OCI-LY1 (cell line): ENCODE results near the gene LIPC.

Experiments used
- H2AFZ ChIP-seq: fragments of 200-600 bp; sonication (generic), shearing (Covaris generic); 2 replicates; pipeline ENCODE4 v1.6.0; 2014; ENCODE audit warnings: antibody characterized with exemption, mild to moderate bottlenecking, low read length
- H3F3A ChIP-seq: fragments of 200-600 bp; sonication (generic), shearing (Covaris generic); 2 replicates; pipeline ENCODE4 v1.6.0; 2014; ENCODE audit warnings: mild to moderate bottlenecking, antibody characterized with exemption, low read length, moderate library complexity; ENCODE audit not compliant: insufficient read depth
- H3K27ac ChIP-seq: fragments of 200-600 bp; sonication (generic); 2 replicates; pipeline ENCODE4 v1.5.1; 2014; ENCODE audit warnings: low read length, mixed run types, mild to moderate bottlenecking, low read depth; ENCODE audit not compliant: poor library complexity, severe bottlenecking
- H3K27me3 ChIP-seq: fragments of 200-600 bp; sonication (generic); 2 replicates; pipeline ENCODE4 v1.6.0; 2014; ENCODE audit warnings: antibody characterized with exemption, mild to moderate bottlenecking, low read length, moderate library complexity; ENCODE audit not compliant: insufficient read depth
- H3K36me3 ChIP-seq: fragments of 200-600 bp; sonication (generic); 2 replicates; pipeline ENCODE4 v1.6.1; 2014; ENCODE audit warnings: mild to moderate bottlenecking, antibody characterized with exemption, low read length, moderate library complexity, mixed read lengths; ENCODE audit not compliant: insufficient read depth
- H3K4me1 ChIP-seq: fragments of 200-600 bp; sonication (generic); 2 replicates; pipeline ENCODE4 v1.5.1; 2014; ENCODE audit warnings: mild to moderate bottlenecking, low read length, moderate library complexity; ENCODE audit not compliant: insufficient read depth, severe bottlenecking
- H3K4me2 ChIP-seq: fragments of 200-600 bp; sonication (generic), shearing (Covaris generic); 2 replicates; pipeline ENCODE4 v1.6.1; 2014; ENCODE audit warnings: low read length
- H3K4me3 ChIP-seq: fragments of 200-600 bp; sonication (generic); 2 replicates; pipeline ENCODE4 v1.5.1; 2014; ENCODE audit warnings: low read length, low read depth, mild to moderate bottlenecking, mixed read lengths; ENCODE audit not compliant: poor library complexity, severe bottlenecking
- H3K79me2 ChIP-seq: fragments of 200-600 bp; shearing (Covaris generic); 2 replicates; pipeline ENCODE4 v1.6.1; 2016; ENCODE audit warnings: mixed run types, low read length, mixed read lengths; ENCODE audit not compliant: insufficient read depth
- H3K9ac ChIP-seq: fragments of 200-600 bp; sonication (generic), shearing (Covaris generic); 2 replicates; pipeline ENCODE4 v1.6.1; 2014; ENCODE audit warnings: mild to moderate bottlenecking, low read length, mixed read lengths
- H3K9me2 ChIP-seq: fragments of 200-600 bp; sonication (generic), shearing (Covaris generic); 2 replicates; pipeline ENCODE4 v1.6.1; 2014; ENCODE audit warnings: low read depth, mild to moderate bottlenecking, low read length, mixed read lengths
- H3K9me3 ChIP-seq: fragments of 200-600 bp; shearing (Covaris generic); 2 replicates; pipeline ENCODE4 v1.6.1; 2014; ENCODE audit warnings: low read length, mixed read lengths
- H4K20me1 ChIP-seq: fragments of 200-600 bp; sonication (generic), shearing (Covaris generic); 2 replicates; pipeline ENCODE4 v1.6.0; 2016; ENCODE audit warnings: mild to moderate bottlenecking, low read length; ENCODE audit not compliant: insufficient read depth
- EZH2 ChIP-seq: fragments of 200-600 bp; sonication (generic), shearing (Covaris generic); IDR thresholded peaks from 2 replicates; pipeline ENCODE4 v1.8.0; 2017; ENCODE audit warnings: borderline replicate concordance, mixed run types, mild to moderate bottlenecking, antibody characterized with exemption, low read length, moderate library complexity, mixed read lengths
- TF ChIP-seq, protein P1 (sequence below): fragments of 200-600 bp; sonication (generic), shearing (Covaris generic); IDR thresholded peaks from 2 replicates; pipeline ENCODE4 v1.5.1; 2017; ENCODE audit warnings: mild to moderate bottlenecking, antibody characterized with exemption, low read length, moderate library complexity, mixed read lengths

Gene LIPC

DNA sequence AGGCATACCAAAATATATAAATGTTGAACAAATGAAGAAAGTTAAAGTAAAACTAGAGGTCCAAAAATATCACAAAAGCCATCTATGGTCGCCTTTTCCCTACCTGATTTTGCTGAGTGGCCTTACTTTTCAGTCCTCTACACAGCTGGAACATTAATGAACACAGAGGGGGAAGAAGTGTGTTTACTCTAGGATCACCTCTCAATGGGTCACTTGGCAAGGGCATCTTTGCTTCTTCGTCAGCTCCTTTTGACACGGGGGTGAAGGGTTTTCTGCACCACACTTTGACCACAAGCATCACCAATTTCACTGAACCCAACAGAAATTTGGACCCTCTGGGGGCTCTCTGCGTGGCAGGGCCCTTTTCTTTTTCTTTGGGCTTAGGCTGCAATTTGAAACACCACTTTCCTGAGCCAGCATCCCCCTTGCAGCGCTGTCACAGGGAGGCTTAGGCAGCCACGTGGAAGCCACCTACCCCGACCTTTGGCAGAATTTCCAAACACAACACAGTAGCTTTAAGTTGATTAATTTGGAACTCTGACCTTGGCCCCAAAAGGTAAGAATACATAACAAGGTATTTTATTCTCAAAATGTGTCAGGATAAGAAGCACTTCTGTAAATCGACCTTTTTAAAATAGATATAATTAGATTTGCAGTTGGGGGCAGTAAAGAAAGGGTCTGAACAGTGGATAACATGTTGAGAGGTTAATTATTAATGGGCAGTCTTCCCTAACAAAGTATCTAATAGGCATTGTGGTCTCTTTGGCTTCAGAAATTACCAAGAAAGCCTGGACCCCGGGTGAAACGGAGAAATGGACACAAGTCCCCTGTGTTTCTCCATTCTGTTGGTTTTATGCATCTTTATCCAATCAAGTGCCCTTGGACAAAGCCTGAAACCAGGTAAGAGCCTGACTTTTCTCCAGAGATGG lies at the start of gene LIPC:
Gene LIPC, plus strand, starts transcription at position 771 of the 929 bp plus-strand sequence. Its CDS starts 42 bp downstream, at position 813.
- Histone ChIP-seq H3K36me3 (no peaks in the 10 kb centered on the region), H3K4me2 (peak within 1 kb of the TSS; percentile 45), H3K4me3 (no peak within 1 kb of the TSS), H3K9ac (peak within 1 kb of the TSS; percentile 13), H2AFZ (peak within 1 kb of the TSS; percentile 16; the same call in 1 of the 2 replicates), H4K20me1 (no peaks in the 10 kb centered on the region), H3K4me1 (peaks cover 53% of the 10 kb centered on the region), H3K79me2 (no peaks in the 10 kb centered on the region), H3K27me3 (no peaks in the 10 kb centered on the region), H3F3A (no peaks in the 10 kb centered on the region), H3K9me3 (no peaks in the 10 kb centered on the region), H3K9me2 (no peaks in the 10 kb centered on the region), H3K27ac (peak within 1 kb of the TSS; percentile 58)
- TF ChIP-seq, protein P1, sequence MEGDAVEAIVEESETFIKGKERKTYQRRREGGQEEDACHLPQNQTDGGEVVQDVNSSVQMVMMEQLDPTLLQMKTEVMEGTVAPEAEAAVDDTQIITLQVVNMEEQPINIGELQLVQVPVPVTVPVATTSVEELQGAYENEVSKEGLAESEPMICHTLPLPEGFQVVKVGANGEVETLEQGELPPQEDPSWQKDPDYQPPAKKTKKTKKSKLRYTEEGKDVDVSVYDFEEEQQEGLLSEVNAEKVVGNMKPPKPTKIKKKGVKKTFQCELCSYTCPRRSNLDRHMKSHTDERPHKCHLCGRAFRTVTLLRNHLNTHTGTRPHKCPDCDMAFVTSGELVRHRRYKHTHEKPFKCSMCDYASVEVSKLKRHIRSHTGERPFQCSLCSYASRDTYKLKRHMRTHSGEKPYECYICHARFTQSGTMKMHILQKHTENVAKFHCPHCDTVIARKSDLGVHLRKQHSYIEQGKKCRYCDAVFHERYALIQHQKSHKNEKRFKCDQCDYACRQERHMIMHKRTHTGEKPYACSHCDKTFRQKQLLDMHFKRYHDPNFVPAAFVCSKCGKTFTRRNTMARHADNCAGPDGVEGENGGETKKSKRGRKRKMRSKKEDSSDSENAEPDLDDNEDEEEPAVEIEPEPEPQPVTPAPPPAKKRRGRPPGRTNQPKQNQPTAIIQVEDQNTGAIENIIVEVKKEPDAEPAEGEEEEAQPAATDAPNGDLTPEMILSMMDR, result no peak
- TF ChIP-seq EZH2, result no peak

DNA sequence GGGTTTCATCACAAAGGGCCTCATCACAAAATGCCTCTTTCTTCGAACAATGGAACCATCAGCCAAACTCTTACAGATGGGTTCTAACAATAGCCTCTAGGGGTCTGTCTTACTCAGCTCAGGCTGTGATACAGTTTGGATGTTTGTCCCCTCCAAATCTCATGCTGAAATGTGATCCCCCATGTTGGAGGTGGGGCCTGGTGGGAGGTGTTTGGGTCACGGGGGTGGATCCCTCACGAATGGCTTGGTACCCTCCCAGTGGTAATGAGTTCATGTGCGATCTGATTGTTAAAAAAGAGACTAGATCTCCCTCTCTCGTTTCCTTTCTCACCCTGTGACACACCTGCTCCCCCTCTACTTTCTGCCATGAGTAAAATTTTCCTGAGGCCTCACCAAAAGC lies 47.9 kb upstream of the LIPC start:
- no peaks in the 10 kb centered on the region; the same call in 1 of the 2 replicates for H3K36me3 ChIP-seq
- no peaks in the 10 kb centered on the region for H4K20me1 ChIP-seq
- H3K79me2 ChIP-seq, result no peaks in the 10 kb centered on the region
- H3K9me3 ChIP-seq, result no peaks in the 10 kb centered on the region
- H3K9me2 ChIP-seq, result no peaks in the 10 kb centered on the region
- no peak overlapping the region for H3K4me2 ChIP-seq
- no peaks in the 10 kb centered on the region for H3F3A ChIP-seq
- no peak overlapping the region for H2AFZ ChIP-seq
- H3K4me1 ChIP-seq, result peaks cover 17% of the 10 kb centered on the region
- TF ChIP-seq, protein P1, result peak; percentile 45
- TF ChIP-seq EZH2, result no peak
- H3K9ac ChIP-seq, result no peak overlapping the region
- H3K27me3 ChIP-seq, result no peaks in the 10 kb centered on the region
- H3K27ac ChIP-seq, result no peak overlapping the region
- no peak overlapping the region for H3K4me3 ChIP-seq

GRCh38 chr15:58384667-58385066 lies 47.1 kb upstream of the LIPC start:
- H3K4me3 ChIP-seq, result no peak overlapping the region
- no peaks in the 10 kb centered on the region; the same call in 1 of the 2 replicates for H3K36me3 ChIP-seq
- no peaks in the 10 kb centered on the region for H4K20me1 ChIP-seq
- no peaks in the 10 kb centered on the region for H3K79me2 ChIP-seq
- H2AFZ ChIP-seq, result no peak overlapping the region
- H3K4me2 ChIP-seq, result no peak overlapping the region
- H3K4me1 ChIP-seq, result peaks cover 17% of the 10 kb centered on the region
- H3K9ac ChIP-seq, result no peak overlapping the region
- H3K9me3 ChIP-seq, result no peaks in the 10 kb centered on the region
- no peaks in the 10 kb centered on the region for H3F3A ChIP-seq
- TF ChIP-seq, protein P1, result no peak
- TF ChIP-seq EZH2, result no peak
- H3K9me2 ChIP-seq, result no peaks in the 10 kb centered on the region
- no peaks in the 10 kb centered on the region for H3K27me3 ChIP-seq
- H3K27ac ChIP-seq, result no peak overlapping the region
